H9 (cell line): ENCODE data around the gene RAB11FIP5. TPM values are rescaled to one million over a fixed set of nuclear protein-coding genes. Genes with fewer than 3 reads are reported as not detected.

Source experiments
- DNase-seq: peaks from one replicate; pipeline ENCODE4 v3.0.0-alpha.2; 2017
- H2AFZ ChIP-seq: one replicate; pipeline ENCODE4 v1.6.1; 2013; ENCODE audit warnings: mild to moderate bottlenecking, low read length, control low read depth, moderate library complexity
- H2AK5ac ChIP-seq: 2 replicates; pipeline ENCODE4 v1.6.1; 2013; ENCODE audit warnings: low read length, control low read depth, mixed read lengths; ENCODE audit not compliant: insufficient read length
- H2BK120ac ChIP-seq: one replicate; pipeline ENCODE4 v1.6.1; 2013; ENCODE audit warnings: low read depth, mild to moderate bottlenecking, low read length, control low read depth, inconsistent platforms; ENCODE audit not compliant: poor library complexity, severe bottlenecking
- H2BK12ac ChIP-seq: 2 replicates; pipeline ENCODE4 v1.6.1; 2013; ENCODE audit warnings: low read length, control low read depth, mixed read lengths, low read depth; ENCODE audit not compliant: insufficient read length
- H2BK15ac ChIP-seq: 2 replicates; pipeline ENCODE4 v1.6.1; 2013; ENCODE audit warnings: low read depth, low read length, control low read depth
- H2BK20ac ChIP-seq: one replicate; pipeline ENCODE4 v1.6.1; 2013; ENCODE audit warnings: low read depth, mild to moderate bottlenecking, low read length, control low read depth, inconsistent platforms; ENCODE audit not compliant: poor library complexity, severe bottlenecking
- H2BK5ac ChIP-seq: 2 replicates; pipeline ENCODE4 v1.6.1; 2013; ENCODE audit warnings: low read length, control low read depth, mixed read lengths; ENCODE audit not compliant: insufficient read length
- H3K14ac ChIP-seq: 2 replicates; pipeline ENCODE4 v1.6.1; 2013; ENCODE audit warnings: low read length, control low read depth; ENCODE audit not compliant: insufficient read depth
- H3K18ac ChIP-seq: 2 replicates; pipeline ENCODE4 v1.6.1; 2013; ENCODE audit warnings: low read depth, mild to moderate bottlenecking, mixed read lengths, low read length, control low read depth; ENCODE audit not compliant: insufficient read length
- H3K23ac ChIP-seq: 2 replicates; pipeline ENCODE4 v1.6.1; 2013; ENCODE audit warnings: low read length, control low read depth, mixed read lengths, low read depth; ENCODE audit not compliant: insufficient read length
- H3K23me2 ChIP-seq: 2 replicates; pipeline ENCODE4 v1.6.1; 2013; ENCODE audit warnings: low read depth, mild to moderate bottlenecking, mixed read lengths, low read length, control low read depth; ENCODE audit not compliant: insufficient read length, poor library complexity, severe bottlenecking
- H3K27ac ChIP-seq: 2 replicates; pipeline ENCODE4 v1.5.1; 2013; ENCODE audit warnings: low read length, control low read depth, mixed read lengths, low read depth; ENCODE audit not compliant: insufficient read length
- H3K27me3 ChIP-seq: 2 replicates; pipeline ENCODE4 v1.6.1; 2013; ENCODE audit warnings: low read length, control low read depth, inconsistent platforms; ENCODE audit not compliant: insufficient read depth
- H3K4ac ChIP-seq: 2 replicates; pipeline ENCODE4 v1.6.1; 2013; ENCODE audit warnings: low read depth, mild to moderate bottlenecking, control low read depth, inconsistent platforms, low read length, moderate library complexity
- H3K4me1 ChIP-seq: 2 replicates; pipeline ENCODE4 v1.6.1; 2013; ENCODE audit warnings: low read length, control low read depth, inconsistent platforms; ENCODE audit not compliant: insufficient read depth
- H3K4me2 ChIP-seq: 2 replicates; pipeline ENCODE4 v1.6.1; 2013; ENCODE audit warnings: low read length, control low read depth, mixed read lengths; ENCODE audit not compliant: insufficient read length, insufficient read depth
- H3K56ac ChIP-seq: 2 replicates; pipeline ENCODE4 v1.6.1; 2013; ENCODE audit warnings: low read depth, mild to moderate bottlenecking, mixed read lengths, low read length, control low read depth; ENCODE audit not compliant: insufficient read length
- H3K79me1 ChIP-seq: 2 replicates; pipeline ENCODE4 v1.6.1; 2013; ENCODE audit warnings: low read depth, mild to moderate bottlenecking, moderate library complexity, low read length, control low read depth, inconsistent platforms; ENCODE audit not compliant: insufficient read depth, poor library complexity, severe bottlenecking
- H3K79me2 ChIP-seq: 2 replicates; pipeline ENCODE4 v1.6.1; 2013; ENCODE audit warnings: low read length, control low read depth, inconsistent platforms; ENCODE audit not compliant: insufficient read depth
- H3K9ac ChIP-seq: 2 replicates; pipeline ENCODE4 v1.6.1; 2013; ENCODE audit warnings: low read length, control low read depth, mixed read lengths; ENCODE audit not compliant: insufficient read length; ENCODE audit errors: extremely low read depth
- H3K9me3 ChIP-seq: one replicate; pipeline ENCODE4 v1.6.1; 2013; ENCODE audit warnings: low read depth, low read length, inconsistent platforms; ENCODE audit not compliant: control insufficient read depth
- H3T11ph ChIP-seq: one replicate; pipeline ENCODE4 v1.6.1; 2013; ENCODE audit warnings: mild to moderate bottlenecking, low read length, control low read depth, inconsistent platforms
- H4K20me1 ChIP-seq: one replicate; pipeline ENCODE4 v1.6.1; 2013; ENCODE audit not compliant: control insufficient read depth, insufficient read length, insufficient read depth
- H4K5ac ChIP-seq: 2 replicates; pipeline ENCODE4 v1.6.1; 2013; ENCODE audit warnings: low read depth, mild to moderate bottlenecking, mixed read lengths, low read length, control low read depth; ENCODE audit not compliant: insufficient read length
- H4K8ac ChIP-seq: replicated peaks from 2 replicates; pipeline ENCODE4 v1.6.1; 2013; ENCODE audit warnings: low read length, control low read depth, mixed read lengths, low read depth; ENCODE audit not compliant: insufficient read length
- H4K91ac ChIP-seq: 2 replicates; pipeline ENCODE4 v1.6.1; 2013; ENCODE audit warnings: low read depth, mild to moderate bottlenecking, moderate library complexity, mixed read lengths, low read length, control low read depth; ENCODE audit not compliant: insufficient read length
- H3K27ac Mint-ChIP-seq, 3 experiments: 2 replicates in 2 of 3; 3 replicates in 1 of 3; pipeline ENCODE4 v1.8.0; 2020 to 2021; ENCODE audit warnings: mixed read lengths in 3 of 3, mild to moderate bottlenecking in 1 of 3, moderate library complexity in 1 of 3
- H3K27me3 Mint-ChIP-seq: 2 replicates; pipeline ENCODE4 v1.8.0; 2021; ENCODE audit warnings: low read depth, mild to moderate bottlenecking, moderate library complexity, mixed read lengths
- H3K36me3 Mint-ChIP-seq, 3 experiments: 2 replicates in 2 of 3; 3 replicates in 1 of 3; pipeline ENCODE4 v1.8.0; 2020 to 2021; ENCODE audit warnings: low read depth in 3 of 3, mixed read lengths in 3 of 3; ENCODE audit not compliant: insufficient read depth in 1 of 3
- H3K4me1 Mint-ChIP-seq, 2 experiments: 2 replicates each; pipeline ENCODE4 v1.8.0; 2020; ENCODE audit warnings: mixed read lengths in 2 of 2
- H3K4me3 Mint-ChIP-seq, 2 experiments: 2 replicates in 1 of 2; 3 replicates in 1 of 2; pipeline ENCODE4 v1.8.0; 2020 to 2021; ENCODE audit warnings: mild to moderate bottlenecking in 2 of 2, mixed read lengths in 2 of 2, moderate library complexity in 1 of 2
- H3K9me3 Mint-ChIP-seq, 2 experiments: 2 replicates in 1 of 2; 3 replicates in 1 of 2; pipeline ENCODE4 v1.8.0; 2020; ENCODE audit warnings: mild to moderate bottlenecking in 2 of 2, mixed read lengths in 2 of 2, moderate library complexity in 1 of 2
- WGBS: extraction: QIAGEN DNeasy Blood & Tissue Kit; methylation state at CpG from one replicate; pipeline ENCODE4 v1.1.7; 2013; ENCODE audit warnings: missing lambda C conversion rate, low lambda C conversion rate, mixed read lengths; ENCODE audit not compliant: insufficient read length; ENCODE audit errors: extremely low coverage; 5-methylcytosine and 5-hydroxymethylcytosine counted together
- total RNA-seq: library from RNA; stranded (reverse); gene quantifications from 2 replicates; pipeline ENCODE4 v1.2.1, GENCODE V29; 2021
- TF ChIP-seq, protein P1 (sequence below): fragments of 200-600 bp; sonication (generic); conservative IDR thresholded peaks from 3 replicates; pipeline ENCODE4 v1.8.0; 2021; ENCODE audit warnings: antibody characterized with exemption, mild to moderate bottlenecking

The RAB11FIP5 gene
- total RNA-seq, 1 experiment from 2014 or later: 7.1 TPM

DNA sequence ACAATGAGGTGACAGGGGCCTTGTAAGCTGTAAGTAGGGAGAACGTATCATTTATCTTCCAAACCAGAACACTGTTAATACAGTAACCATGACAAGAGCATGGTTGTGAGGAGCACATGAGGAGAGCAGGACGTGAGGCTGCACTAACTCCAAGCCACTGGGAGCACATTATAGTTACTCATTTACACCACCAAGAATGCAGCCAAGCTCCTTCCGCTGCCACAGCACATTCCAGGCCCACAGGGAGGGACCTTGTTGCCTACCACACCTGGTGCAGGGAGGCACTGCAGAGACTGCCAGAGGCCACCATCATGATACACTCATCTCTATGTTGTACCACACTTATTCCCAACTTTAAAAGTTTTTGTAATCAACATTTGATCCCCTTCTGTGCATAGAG, 27.8 kb downstream of the RAB11FIP5 start:
- no peaks in the 10 kb centered on the region for H3K9me3 ChIP-seq
- H4K91ac ChIP-seq: no peak overlapping the region
- H4K8ac ChIP-seq: no peak overlapping the region
- Mint-ChIP-seq H3K4me3 (no peak overlapping the region), H3K4me1 (peaks cover 13 to 19% of the 10 kb centered on the region in 2 experiments), H3K36me3 (peaks cover 3 to 5% (median 5%) of the 10 kb centered on the region in 3 experiments; a peak in 4 of 7 replicates), H3K27me3 (no peaks in the 10 kb centered on the region), H3K27ac (no peak overlapping the region), H3K9me3 (no peaks in the 10 kb centered on the region)
- peaks cover 3% of the 10 kb centered on the region for H4K20me1 ChIP-seq
- no peak overlapping the region for H2AK5ac ChIP-seq
- no peak overlapping the region for H3K9ac ChIP-seq
- H3K27me3 ChIP-seq: no peaks in the 10 kb centered on the region
- no peak overlapping the region for H2BK120ac ChIP-seq
- H3K56ac ChIP-seq: no peak overlapping the region
- H3K23ac ChIP-seq: no peak overlapping the region
- no peaks in the 10 kb centered on the region for H3K4me1 ChIP-seq
- no peak overlapping the region for H3K4me2 ChIP-seq
- no peaks in the 10 kb centered on the region for H3K23me2 ChIP-seq
- DNase-seq: no peak
- no peak overlapping the region for H3K14ac ChIP-seq
- H2BK12ac ChIP-seq: no peak overlapping the region
- H3K79me2 ChIP-seq: no peaks in the 10 kb centered on the region
- TF ChIP-seq, protein P1, sequence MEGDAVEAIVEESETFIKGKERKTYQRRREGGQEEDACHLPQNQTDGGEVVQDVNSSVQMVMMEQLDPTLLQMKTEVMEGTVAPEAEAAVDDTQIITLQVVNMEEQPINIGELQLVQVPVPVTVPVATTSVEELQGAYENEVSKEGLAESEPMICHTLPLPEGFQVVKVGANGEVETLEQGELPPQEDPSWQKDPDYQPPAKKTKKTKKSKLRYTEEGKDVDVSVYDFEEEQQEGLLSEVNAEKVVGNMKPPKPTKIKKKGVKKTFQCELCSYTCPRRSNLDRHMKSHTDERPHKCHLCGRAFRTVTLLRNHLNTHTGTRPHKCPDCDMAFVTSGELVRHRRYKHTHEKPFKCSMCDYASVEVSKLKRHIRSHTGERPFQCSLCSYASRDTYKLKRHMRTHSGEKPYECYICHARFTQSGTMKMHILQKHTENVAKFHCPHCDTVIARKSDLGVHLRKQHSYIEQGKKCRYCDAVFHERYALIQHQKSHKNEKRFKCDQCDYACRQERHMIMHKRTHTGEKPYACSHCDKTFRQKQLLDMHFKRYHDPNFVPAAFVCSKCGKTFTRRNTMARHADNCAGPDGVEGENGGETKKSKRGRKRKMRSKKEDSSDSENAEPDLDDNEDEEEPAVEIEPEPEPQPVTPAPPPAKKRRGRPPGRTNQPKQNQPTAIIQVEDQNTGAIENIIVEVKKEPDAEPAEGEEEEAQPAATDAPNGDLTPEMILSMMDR: no peak
- no peaks in the 10 kb centered on the region for H3K79me1 ChIP-seq
- no peak overlapping the region for H3K4ac ChIP-seq
- H3K27ac ChIP-seq: no peak overlapping the region
- no peak overlapping the region for H2AFZ ChIP-seq
- WGBS: no CpG with 5 or more reads among the region's 3 CpGs
- H4K5ac ChIP-seq: peak overlapping the region; percentile 23
- no peak overlapping the region for H2BK20ac ChIP-seq
- H3K18ac ChIP-seq: no peak overlapping the region
- H2BK5ac ChIP-seq: no peak overlapping the region
- no peak overlapping the region for H2BK15ac ChIP-seq
- no peak overlapping the region for H3T11ph ChIP-seq
